Brain microvascular endothelial cell (primary cell): ENCODE measurements around the gene SUSD6.
"Not testable (repeated sequence)": the region's sequence is repeated elsewhere in the genome, so short reads cannot be mapped to it uniquely, and the experiment has no call there.

Source experiments
- DNase-seq: peaks from one replicate; pipeline ENCODE4 v3.0.0-alpha.2; 2020
- H3K27ac ChIP-seq: fragments of 250-450 bp; sonication (Bioruptor Pico); 2 replicates; pipeline ENCODE4 v1.5.1; 2020; ENCODE audit warnings: mild to moderate bottlenecking, moderate library complexity
- H3K27me3 ChIP-seq: fragments of 250-450 bp; sonication (Bioruptor Pico); replicated peaks from 2 replicates; pipeline ENCODE4 v1.5.1; 2020; ENCODE audit warnings: mild to moderate bottlenecking
- H3K36me3 ChIP-seq: fragments of 250-450 bp; sonication (Bioruptor Pico); replicated peaks from 2 replicates; pipeline ENCODE4 v1.5.1; 2020; ENCODE audit warnings: mild to moderate bottlenecking
- H3K4me3 ChIP-seq: 2 replicates; pipeline ENCODE4 v1.5.1; 2011; ENCODE audit warnings: low read depth, mild to moderate bottlenecking, control low read depth, low read length, moderate library complexity
- in situ Hi-C: cut with HindIII; loops from 2 replicates; pipeline ENCODE4 v1.10.0; 2017; ENCODE audit warnings: low sequenced_read_pairs, low pct_ligation_motif_present
- TF ChIP-seq, protein P1 (sequence below): IDR thresholded peaks from 2 replicates; pipeline ENCODE4 v1.5.1; 2011; ENCODE audit warnings: low read depth, mild to moderate bottlenecking, moderate library complexity, low read length, control low read depth, inconsistent platforms; ENCODE audit errors: missing control alignments

The SUSD6 gene

DNA sequence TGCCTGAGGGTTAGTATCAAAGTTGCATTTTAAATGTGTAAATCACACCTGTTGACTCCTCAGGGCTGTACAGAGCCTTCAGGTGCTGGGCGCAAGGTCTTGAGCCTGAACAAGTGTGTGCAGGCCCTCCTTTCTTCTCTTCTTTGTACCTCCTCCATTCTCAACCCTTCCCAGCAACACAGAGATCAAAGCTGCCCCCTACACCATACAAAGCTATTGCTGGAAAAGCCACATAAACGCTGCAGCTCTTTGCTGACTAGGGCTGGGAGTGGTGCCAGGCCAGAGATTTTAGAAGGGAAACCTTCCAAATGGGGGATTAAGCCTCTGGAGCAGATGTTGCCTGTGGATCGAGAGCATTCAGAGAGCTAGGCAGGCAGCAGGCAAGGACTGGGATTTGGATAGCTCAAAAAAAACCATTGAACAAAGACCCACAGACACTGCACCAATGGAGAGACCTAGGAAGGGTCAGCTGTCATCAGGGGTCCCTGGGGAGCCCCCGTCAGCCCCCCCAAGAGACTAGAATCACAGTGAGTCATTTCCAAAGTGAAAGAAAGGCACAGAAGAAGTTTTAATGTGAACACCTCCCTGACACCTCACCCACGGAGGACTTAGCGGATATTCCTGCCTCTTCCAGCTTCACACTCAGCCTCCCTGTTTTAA lies 18.2 kb upstream of the SUSD6 start:
- Histone ChIP-seq H3K27ac (no peak overlapping the region), H3K27me3 (no peaks in the 10 kb centered on the region), H3K36me3 (no peaks in the 10 kb centered on the region), H3K4me3 (no peak overlapping the region)
- no peak for DNase-seq
- TF ChIP-seq, protein P1, sequence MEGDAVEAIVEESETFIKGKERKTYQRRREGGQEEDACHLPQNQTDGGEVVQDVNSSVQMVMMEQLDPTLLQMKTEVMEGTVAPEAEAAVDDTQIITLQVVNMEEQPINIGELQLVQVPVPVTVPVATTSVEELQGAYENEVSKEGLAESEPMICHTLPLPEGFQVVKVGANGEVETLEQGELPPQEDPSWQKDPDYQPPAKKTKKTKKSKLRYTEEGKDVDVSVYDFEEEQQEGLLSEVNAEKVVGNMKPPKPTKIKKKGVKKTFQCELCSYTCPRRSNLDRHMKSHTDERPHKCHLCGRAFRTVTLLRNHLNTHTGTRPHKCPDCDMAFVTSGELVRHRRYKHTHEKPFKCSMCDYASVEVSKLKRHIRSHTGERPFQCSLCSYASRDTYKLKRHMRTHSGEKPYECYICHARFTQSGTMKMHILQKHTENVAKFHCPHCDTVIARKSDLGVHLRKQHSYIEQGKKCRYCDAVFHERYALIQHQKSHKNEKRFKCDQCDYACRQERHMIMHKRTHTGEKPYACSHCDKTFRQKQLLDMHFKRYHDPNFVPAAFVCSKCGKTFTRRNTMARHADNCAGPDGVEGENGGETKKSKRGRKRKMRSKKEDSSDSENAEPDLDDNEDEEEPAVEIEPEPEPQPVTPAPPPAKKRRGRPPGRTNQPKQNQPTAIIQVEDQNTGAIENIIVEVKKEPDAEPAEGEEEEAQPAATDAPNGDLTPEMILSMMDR = no peak
- in situ Hi-C loops = no loop called here

DNA sequence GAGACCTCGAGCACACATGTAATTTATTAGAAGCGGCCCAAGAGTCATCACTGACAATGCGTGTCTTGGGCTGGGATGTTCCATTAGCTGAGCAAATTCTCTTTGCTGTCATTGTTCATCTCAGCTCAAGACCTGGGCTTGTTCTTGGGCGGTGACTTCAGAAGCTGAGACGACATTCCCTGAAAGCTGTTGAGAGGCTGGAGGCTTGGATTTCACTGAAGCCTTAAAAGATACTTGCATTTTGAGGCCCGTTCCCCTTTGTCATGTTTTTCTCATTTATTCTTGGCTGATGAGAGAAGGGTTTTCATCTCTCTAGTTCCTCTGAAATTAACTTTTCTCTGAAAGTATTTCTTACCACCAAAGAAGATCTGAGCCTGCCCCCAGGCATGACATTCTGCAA lies 16.6 kb upstream of the SUSD6 start:
- Histone ChIP-seq H3K36me3 (no peaks in the 10 kb centered on the region), H3K27me3 (no peaks in the 10 kb centered on the region), H3K4me3 (no peak overlapping the region), H3K27ac (no peak overlapping the region)
- in situ Hi-C loops = no loop called here
- no peak for DNase-seq
- TF ChIP-seq, protein P1 = no peak

DNA sequence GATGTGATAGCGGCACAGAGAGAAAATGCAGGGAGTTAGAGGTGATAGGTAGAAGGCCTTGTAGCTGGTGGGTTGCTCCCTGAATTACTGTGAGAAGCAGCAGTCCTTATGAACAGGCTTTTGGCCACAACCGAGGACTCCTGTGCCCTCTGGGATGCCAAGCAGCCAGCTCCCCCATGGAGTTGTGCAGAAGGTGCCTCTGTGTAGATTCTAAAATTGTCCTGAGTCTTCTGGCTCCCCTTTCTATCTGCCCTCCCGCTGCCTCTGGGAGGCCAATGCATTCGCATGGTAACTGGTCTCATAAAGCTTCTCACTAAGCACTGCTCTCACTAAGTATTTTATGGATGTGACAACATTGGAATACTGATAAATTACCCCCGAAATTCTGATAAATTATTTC lies 16.1 kb upstream of the SUSD6 start:
- Histone ChIP-seq H3K27me3 (no peaks in the 10 kb centered on the region), H3K36me3 (no peaks in the 10 kb centered on the region), H3K27ac (no peak overlapping the region), H3K4me3 (no peak overlapping the region)
- in situ Hi-C loops = no loop called here
- no peak for DNase-seq
- TF ChIP-seq, protein P1 = no peak

DNA sequence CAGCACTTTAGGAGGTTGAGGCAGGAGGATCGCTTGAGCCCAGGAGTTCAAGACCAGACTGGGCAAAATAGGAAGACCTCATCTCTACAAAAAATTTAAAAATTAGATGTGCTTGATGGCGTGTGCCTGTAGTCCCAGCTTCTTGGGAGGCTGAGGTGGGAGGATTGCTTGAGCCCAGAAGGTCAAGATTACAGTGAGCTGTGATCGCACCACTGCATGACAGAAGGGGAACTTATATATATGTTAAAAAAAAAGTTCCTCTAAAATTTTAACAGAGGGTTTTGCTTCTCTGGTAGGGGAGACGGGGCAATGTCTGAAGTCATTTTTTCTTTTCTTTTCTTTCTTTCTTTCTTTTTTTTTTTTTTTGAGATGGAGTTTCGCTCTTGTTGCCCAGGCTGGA lies 12.0 kb upstream of the SUSD6 start:
- H3K36me3 ChIP-seq, H3K27me3 ChIP-seq, DNase-seq, H3K27ac ChIP-seq, in situ Hi-C loops, H3K4me3 ChIP-seq: not testable (repeated sequence)

DNA sequence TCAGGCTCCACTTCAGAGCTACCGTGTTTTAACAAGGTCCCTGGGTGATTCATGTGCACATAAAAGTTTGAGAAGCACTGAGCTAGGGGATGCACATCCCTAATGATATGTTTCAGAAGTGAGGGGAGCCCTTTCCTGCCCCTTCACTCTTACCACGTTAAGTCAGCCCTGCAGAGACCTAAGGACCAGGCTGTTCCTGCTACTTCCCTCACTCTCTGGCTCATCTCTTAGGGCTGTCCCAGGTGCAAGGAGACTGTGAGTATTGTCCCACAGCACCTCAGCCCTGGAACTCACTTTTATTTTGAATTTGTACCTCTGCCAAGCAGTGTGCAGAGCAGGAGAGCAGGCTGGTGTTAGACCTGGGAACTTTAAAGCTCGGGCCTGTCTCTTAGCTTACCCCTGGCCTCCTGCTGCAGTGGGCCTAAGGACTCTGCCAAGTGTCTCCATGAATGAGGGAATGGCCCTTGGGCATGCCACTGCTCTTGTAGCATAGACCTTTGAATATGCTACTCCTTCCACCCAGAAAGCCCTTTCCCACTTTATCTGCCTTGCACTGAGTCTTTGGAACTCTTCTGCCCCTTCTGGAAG lies 11.0 kb upstream of the SUSD6 start:
- in situ Hi-C loops = no loop called here
- no peak for DNase-seq
- H3K4me3 ChIP-seq = no peak overlapping the region
- H3K36me3 ChIP-seq = no peaks in the 10 kb centered on the region
- H3K27me3 ChIP-seq = no peaks in the 10 kb centered on the region
- no peak overlapping the region for H3K27ac ChIP-seq
- TF ChIP-seq, protein P1 = no peak

DNA sequence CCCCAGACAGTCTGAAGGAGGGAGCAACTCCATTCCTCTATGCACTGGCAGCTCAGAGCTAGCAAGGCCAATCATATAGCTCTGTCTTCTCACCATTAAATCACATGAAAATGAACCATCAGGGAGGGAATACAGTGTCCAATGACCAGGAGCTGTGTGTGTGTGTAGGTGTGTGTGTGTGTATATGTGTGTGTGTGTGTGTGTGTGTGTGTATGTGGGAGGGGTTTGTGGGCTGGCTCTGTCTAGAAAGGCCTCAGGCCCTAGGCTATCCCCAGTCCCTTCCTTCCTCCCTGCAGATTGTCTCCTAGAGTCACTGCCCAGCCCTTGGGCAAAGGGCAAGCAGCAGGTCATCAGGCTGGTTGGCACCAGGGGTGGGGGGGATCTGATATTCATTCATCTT lies 5.7 kb upstream of the SUSD6 start:
- no peak overlapping the region for H3K27ac ChIP-seq
- no peaks in the 10 kb centered on the region for H3K27me3 ChIP-seq
- in situ Hi-C loops = no loop called here
- TF ChIP-seq, protein P1 = no peak
- DNase-seq = no peak
- H3K36me3 ChIP-seq = no peaks in the 10 kb centered on the region
- no peak overlapping the region for H3K4me3 ChIP-seq
